NCI-H2029 treated with DMSO at 0.1 percent for 48 hours (cell line): Measurements from ENCODE around the gene CAV1.
"Not testable (repeated sequence)": the region's sequence is repeated elsewhere in the genome, so short reads cannot be mapped to it uniquely, and the experiment has no call there.

ENCODE experiments used
- DNase-seq: peaks from one replicate; lab custom pipeline; 2025; lab: John Stamatoyannopoulos, UW

The CAV1 gene

GRCh38 chr7:116582806-116583444 lies 58.1 kb downstream of the CAV1 start:
- no peak for DNase-seq

- DNase-seq, result no peak
Measured at GRCh38 chr7:116583653-116584052, 58.8 kb downstream of the CAV1 start.

- no peak for DNase-seq
Measured at GRCh38 chr7:116584721-116585120, 59.9 kb downstream of the CAV1 start.

DNA sequence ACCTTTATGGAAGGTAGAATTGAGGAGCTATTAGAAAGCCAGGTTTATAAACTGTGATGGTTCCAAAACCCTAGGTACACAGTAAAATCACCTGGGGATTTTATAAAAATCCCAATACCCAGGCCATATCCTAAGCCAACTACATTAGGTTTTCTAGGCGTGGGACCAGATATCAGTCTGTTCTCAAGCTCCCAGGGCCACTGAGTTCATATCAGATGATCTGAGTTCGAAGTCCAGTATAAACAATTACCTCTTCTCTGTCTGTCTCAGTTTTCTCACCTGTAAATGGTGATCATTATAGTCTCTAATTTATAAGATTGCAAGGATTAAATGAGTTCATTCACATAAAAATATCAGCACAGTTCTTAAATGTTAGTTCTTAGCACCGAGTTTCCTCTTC lies 60.6 kb downstream of the CAV1 start:
- DNase-seq, result no peak

DNA sequence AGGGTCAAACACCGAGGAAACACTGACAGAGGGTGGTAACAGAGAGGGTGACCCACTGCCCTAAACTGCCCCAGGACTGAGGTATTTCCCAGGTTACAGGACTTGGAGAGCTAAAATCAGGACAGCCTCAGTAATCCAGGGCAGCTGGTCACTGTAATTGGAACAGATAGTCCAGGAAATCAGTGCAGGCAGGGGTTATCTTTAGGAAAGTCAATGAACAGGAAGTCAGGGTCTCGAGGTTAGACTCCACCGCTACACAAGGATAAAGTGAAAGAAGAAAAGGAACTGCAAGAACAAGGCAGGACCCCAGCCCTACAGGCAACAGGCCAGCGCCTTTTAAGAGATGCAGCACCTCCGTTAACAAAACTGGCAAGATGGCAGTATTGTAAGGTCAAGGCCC lies 61.1 kb downstream of the CAV1 start:
- no peak for DNase-seq

GRCh38 chr7:116587200-116587599 lies 62.4 kb downstream of the CAV1 start:
- not testable (repeated sequence) for DNase-seq

DNA sequence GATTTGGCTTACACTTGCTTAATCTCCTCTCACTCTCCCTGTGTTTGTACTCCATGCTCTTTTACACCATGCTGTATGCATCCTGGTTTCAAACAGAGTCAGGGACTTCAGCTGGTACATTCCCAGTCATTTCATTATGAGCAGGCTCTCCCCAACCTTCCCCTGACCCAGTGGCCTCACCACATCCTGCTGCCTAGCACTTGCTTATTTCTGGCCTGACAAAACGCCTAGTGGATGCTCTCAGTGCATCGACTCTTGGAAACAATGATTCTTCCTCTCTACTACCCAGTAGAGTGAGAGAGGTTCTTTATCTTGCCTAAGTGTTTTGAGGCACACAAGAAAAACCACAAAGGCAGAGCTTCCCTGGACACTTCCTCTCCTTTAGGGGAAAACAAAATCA lies 63.4 kb downstream of the CAV1 start:
- DNase-seq, result no peak

DNA sequence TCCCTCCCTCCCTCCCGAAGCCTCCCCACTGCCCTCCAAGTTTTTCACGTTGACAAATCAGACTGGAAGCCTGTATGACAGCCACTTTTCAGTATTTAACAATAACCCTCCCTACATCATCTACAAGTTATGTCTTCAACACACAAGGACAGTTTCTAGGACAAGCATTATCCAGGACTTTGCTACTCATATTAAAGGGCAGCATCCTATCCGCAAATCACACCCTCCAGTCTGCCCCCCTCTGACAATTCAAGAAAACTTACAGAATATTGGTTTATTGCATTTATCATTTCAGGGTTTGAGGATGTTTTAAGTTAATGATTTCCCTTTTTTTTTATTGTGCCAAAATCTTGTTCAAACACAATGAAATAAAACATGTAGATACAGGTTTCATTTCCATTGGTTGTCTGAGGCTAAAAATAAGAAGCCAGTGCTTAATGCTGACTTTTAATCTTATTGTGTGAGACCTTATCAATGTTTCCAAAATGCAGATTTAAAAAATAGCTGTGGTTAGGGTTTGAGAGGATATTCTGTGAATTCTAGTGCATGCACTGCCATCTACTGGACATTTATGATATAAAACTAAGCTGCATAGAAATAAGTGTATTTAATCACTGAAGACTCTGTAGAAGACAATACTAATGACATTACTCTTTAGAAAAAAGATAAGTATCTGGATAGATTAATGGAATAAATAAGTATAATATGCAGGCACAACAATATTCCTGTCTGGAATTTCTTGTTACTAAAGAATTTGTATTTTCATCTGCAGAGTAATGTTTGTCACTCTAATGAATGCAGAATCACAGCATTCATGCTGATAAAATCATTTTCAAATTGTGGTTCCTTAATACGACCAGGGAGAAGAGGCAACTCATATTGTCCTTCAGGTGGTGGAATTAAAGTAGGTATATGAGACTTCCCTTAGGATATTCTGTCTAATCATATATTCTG lies 64.1 kb downstream of the CAV1 start:
- DNase-seq, result peak; percentile 32

GRCh38 chr7:116591202-116592040 lies 66.6 kb downstream of the CAV1 start:
- DNase-seq, result peak; percentile 11

DNA sequence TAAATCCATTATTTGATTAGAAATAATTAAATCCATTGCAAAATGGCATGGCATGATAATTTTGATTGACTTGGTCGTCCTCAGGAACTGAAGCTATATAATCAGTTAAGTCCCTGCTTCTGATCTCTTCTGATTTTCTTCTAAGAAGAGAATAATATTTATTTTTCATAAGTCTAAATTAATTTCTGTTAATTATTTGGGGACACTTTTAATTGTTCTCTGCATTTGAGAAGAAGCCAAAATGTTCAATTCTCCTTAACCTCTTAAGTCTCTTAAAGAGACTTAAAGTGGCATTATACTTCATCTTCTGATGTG lies 67.2 kb downstream of the CAV1 start:
- DNase-seq, result no peak

- no peak for DNase-seq
Measured at GRCh38 chr7:116592445-116592844, 67.6 kb downstream of the CAV1 start.

GRCh38 chr7:116593359-116594075 lies 68.7 kb downstream of the CAV1 start:
- no peak for DNase-seq

- no peak for DNase-seq
Measured at GRCh38 chr7:116595063-116595462, 70.2 kb downstream of the CAV1 start.

- DNase-seq, result no peak
Measured at GRCh38 chr7:116597384-116597783, 72.5 kb downstream of the CAV1 start.

- no peak for DNase-seq
Measured at GRCh38 chr7:116598278-116598677, 73.4 kb downstream of the CAV1 start.

DNA sequence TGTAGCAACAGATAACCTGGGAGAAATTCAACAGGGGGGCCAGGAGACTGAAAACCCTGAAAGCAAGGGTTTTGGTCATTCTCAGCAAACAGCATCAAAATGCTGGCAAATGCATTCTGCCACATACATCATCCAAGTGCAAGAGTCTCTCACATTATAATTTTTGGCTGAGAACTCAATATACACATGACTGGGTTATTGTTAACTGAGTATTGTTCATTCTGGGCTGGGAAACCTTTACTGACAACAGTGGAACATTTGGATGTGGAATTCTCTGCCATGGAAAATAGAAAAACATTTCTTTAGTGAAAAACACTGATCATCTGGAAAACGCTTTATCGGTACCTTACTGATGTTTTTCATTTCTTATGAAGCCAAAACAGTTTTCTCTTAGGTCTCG lies 74.0 kb downstream of the CAV1 start:
- no peak for DNase-seq

DNA sequence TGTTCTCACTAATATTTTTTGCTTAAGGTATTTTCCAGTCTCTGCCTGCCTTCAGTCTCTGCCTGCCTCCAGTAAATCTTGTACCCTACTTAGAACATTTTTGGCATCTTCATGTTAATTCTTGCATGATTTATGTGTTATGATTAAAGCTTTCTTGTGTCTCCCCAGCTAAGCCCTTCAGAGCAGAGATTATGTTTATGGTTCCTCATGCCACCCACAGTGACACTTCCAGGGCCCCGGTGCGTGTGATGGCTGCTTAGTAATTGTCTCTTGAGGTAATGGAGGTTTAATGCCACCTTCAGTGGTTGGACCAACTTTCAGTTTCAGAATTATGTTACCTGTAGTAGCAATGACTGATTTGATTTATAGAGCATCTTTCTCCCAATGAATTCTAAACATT lies 76.6 kb downstream of the CAV1 start:
- no peak for DNase-seq

DNA sequence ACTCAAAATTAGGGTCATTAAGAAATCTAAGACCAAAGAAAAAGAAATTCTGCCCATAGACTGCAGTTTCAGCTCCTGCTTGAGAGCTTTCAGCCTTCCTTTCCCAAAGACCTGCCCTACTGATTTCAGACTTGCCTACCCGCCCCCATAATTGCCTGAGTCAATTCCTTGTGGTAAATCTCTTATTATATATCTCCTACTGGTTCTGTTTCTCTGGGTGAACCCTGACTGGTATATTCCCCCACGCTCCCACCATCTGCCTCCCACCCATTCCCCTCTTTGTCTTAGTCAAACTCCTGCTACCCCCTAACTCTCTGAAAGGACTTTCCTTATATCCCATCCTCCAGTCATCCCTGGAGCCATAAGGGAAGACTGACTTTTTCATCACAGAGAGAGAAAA lies 82.5 kb downstream of the CAV1 start:
- no peak for DNase-seq

DNA sequence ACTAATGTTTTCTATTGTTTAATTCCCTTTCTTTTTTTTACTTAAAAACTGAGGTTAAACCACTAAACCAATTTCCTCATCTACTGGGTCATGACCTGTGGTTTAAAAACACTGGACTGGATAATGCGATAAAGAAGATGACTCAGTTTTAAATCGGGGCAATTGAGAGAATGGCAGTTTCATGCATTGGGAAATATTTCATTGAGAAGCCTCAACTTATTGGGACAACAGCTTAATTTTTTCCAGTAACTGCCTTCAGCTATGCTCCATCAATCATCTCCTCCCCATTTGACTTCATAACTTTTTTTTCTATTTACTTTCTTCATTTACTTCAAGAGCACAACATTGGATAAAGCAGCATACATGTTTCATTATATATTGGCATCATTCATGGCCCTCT lies 85.4 kb downstream of the CAV1 start:
- no peak for DNase-seq

GRCh38 chr7:116610721-116611120 lies 85.9 kb downstream of the CAV1 start:
- no peak for DNase-seq
